Ascending aorta (tissue), 2 donors: ENCODE data around the gene GAD1. TPM values are rescaled to one million over a fixed set of nuclear protein-coding genes. Genes with fewer than 3 reads are reported as not detected.

Experiments
- DNase-seq, 2 donors: peaks; one replicate each; pipeline ENCODE4 v3.0.0-alpha.2; 2019; ENCODE audit warnings: low spot score in 2 of 2
- H3K27ac ChIP-seq, 2 donors: fragments of 200-600 bp; sonication (generic); one replicate each; pipeline ENCODE4 v1.5.1; 2016 to 2017; ENCODE audit warnings: mild to moderate bottlenecking in 1 of 2
- H3K27me3 ChIP-seq: fragments of 200-600 bp; sonication (generic); one replicate; pipeline ENCODE4 v1.5.1; 2017
- H3K36me3 ChIP-seq, 2 donors: fragments of 200-600 bp; sonication (generic); one replicate each; pipeline ENCODE4 v1.5.1; 2016
- H3K4me1 ChIP-seq, 2 donors: fragments of 200-600 bp; sonication (generic); one replicate each; pipeline ENCODE4 v1.5.1; 2016 to 2017; ENCODE audit warnings: mild to moderate bottlenecking in 1 of 2
- H3K4me3 ChIP-seq, 2 donors: fragments of 200-600 bp; sonication (generic); one replicate each; pipeline ENCODE4 v1.5.1; 2016 to 2017; ENCODE audit warnings: mild to moderate bottlenecking in 1 of 2
- H3K9me3 ChIP-seq, 2 donors: fragments of 200-600 bp; sonication (generic); one replicate each; pipeline ENCODE4 v1.5.1; 2016
- CTCF ChIP-seq, 3 experiments: fragments of 200-600 bp in 2 of 3; fragments of 450-650 bp in 1 of 3; sonication (generic) in 2 of 3; IDR thresholded peaks; one replicate each; pipeline ENCODE4 v1.5.1; 2016 to 2019; ENCODE audit warnings: antibody characterized with exemption in 3 of 3, mild to moderate bottlenecking in 1 of 3, moderate library complexity in 1 of 3
- intact Hi-C: fragments of 100-400 bp; cut with DNase I; formaldehyde crosslinking; loops from one replicate; pipeline ENCODE4 v1.15.1; 2023
- total RNA-seq: library from RNA; depleted of rRNA; stranded (reverse); fragments of >200 nt; gene quantifications from one replicate; pipeline ENCODE4 v1.1.0, GENCODE V29; 2016

Gene GAD1
- 0.96 TPM for total RNA-seq

DNA sequence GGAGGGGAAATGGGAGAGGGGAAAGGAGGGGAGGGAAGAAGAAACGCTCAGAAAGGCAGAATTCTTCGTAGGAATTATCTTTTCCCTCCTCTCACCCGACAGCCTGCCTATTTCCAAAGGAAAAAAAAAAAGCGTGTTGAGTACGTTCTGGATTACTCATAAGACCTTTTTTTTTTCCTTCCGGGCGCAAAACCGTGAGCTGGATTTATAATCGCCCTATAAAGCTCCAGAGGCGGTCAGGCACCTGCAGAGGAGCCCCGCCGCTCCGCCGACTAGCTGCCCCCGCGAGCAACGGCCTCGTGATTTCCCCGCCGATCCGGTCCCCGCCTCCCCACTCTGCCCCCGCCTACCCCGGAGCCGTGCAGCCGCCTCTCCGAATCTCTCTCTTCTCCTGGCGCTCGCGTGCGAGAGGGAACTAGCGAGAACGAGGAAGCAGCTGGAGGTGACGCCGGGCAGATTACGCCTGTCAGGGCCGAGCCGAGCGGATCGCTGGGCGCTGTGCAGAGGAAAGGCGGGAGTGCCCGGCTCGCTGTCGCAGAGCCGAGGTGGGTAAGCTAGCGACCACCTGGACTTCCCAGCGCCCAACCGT, at the start of gene GAD1:
Gene GAD1 (plus strand): TSS at position 384 of the 589 bp plus-strand sequence. CDS start 1,705 bp downstream, outside the sequence.
- intact Hi-C loops = loop anchor here (2.0 kb wide), 1 partner anchor 46 kb away; the partner anchor contains the start of gene ERICH2
- peaks cover 5% of the 10 kb centered on the region for H3K27me3 ChIP-seq
- peak within 1 kb of the TSS; percentile 54 to 69 for H3K4me3 ChIP-seq
- no peaks in the 10 kb centered on the region for H3K36me3 ChIP-seq
- peak within 1 kb of the TSS; percentile 58 to 90 for H3K27ac ChIP-seq
- H3K4me1 ChIP-seq = peaks cover 22 to 30% of the 10 kb centered on the region in 2 donors
- DNase-seq = peak in 1 of 2 donors; percentile 83
- no peaks in the 10 kb centered on the region for H3K9me3 ChIP-seq
- no peak for TF ChIP-seq CTCF (IDR thresholded peaks at IDR 0.05)

DNA sequence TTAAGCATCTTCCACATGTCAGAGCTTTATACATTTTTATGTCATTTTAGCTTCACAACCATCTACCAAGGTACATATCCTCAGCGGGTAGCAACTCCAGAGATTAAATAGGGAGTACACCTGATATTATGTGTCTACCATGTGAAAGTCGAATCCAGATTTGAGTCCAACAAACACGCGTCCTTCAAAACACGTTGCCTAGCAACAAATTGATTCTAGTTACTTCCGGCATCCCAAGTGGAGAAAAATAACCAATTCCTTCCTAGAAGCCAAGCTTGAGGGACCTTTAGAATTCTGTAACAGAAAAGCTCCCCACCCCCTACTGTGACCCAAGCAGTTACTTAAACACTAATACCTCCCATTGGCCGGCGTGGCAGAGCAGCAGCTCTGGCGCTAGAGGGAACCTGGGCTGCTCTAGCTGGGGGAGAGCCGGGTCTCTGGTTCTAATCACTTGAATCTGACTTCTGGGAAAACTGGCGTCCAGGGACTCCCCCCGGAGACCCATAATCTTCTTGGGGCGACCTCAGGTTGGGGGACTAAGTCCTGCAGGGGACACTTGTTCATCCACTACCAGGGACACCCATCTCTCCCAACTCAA, 46.6 kb upstream of the GAD1 start, which contains the start of gene ERICH2:
Gene ERICH2 (plus strand): TSS at position 371 of the 598 bp plus-strand sequence. CDS start 304 bp downstream, outside the sequence.
- intact Hi-C loops = loop anchor here (2.0 to 5.0 kb wide), 4 partner anchors 47 to 215 kb away; partner anchors contain the start of genes GAD1, GORASP2 and SP5
- peak in 1 of 2 donors; percentile 76 for DNase-seq
- Histone ChIP-seq H3K9me3 (no peaks in the 10 kb centered on the region), H3K36me3 (no peaks in the 10 kb centered on the region), H3K27me3 (no peaks in the 10 kb centered on the region), H3K4me1 (no peaks in the 10 kb centered on the region), H3K27ac (peak within 1 kb of the TSS; percentile 68 to 80), H3K4me3 (peak within 1 kb of the TSS; percentile 71 to 75)
- TF ChIP-seq CTCF (IDR thresholded peaks at IDR 0.05) = peak in 1 of 3 experiments; percentile 27

DNA sequence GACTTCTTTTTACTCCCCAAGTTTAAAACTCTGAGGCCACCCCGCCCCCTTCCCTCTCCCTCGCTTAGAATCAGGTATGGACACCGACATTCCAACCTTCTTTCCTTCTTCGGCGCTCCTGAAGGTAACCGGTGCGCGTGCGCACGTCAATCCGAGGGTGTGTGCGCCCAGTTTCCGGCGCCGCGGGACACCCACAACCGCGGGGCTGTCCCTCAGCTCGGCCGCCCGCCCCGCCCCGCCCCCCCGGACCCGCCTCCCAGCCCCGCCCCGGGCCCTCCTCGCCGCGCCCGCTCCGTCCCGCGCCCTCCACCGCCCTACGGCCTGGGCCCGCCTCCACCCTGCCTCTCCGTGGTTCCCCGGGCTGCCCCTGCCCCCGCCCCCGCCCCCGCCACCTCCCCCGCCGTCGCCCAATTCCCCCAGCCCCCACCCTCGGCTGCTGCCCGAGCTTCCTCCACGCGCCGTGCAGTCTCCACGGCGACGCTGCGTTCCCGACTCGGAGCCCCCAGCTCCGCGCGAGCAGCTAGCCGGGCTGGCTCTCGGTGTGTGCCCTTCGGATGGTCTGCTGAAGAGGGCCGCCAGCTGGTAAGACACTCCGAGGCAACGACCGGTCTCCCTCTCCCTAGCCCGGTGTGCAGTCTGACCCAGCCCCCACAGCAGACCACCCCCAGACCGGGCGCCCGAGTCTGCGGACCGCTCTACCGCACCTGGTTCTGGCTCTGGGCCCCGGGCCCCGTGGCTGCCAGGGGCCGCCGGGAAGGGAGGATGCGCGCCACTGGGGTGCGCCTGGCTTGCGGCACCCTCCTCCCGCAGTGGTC, 45.9 kb upstream of the GAD1 start:
- no peak for TF ChIP-seq CTCF (IDR thresholded peaks at IDR 0.05)
- Histone ChIP-seq H3K27me3 (no peaks in the 10 kb centered on the region), H3K9me3 (no peaks in the 10 kb centered on the region), H3K27ac (peak overlapping the region; percentile 68 to 80), H3K4me3 (peak overlapping the region; percentile 71 to 75), H3K4me1 (no peaks in the 10 kb centered on the region), H3K36me3 (no peaks in the 10 kb centered on the region)
- intact Hi-C loops = loop anchor here (2.0 to 5.0 kb wide), 4 partner anchors 46 to 216 kb away; partner anchors contain the start of genes GAD1, GORASP2 and SP5
- DNase-seq = peak in 1 of 2 donors; percentile 83

DNA sequence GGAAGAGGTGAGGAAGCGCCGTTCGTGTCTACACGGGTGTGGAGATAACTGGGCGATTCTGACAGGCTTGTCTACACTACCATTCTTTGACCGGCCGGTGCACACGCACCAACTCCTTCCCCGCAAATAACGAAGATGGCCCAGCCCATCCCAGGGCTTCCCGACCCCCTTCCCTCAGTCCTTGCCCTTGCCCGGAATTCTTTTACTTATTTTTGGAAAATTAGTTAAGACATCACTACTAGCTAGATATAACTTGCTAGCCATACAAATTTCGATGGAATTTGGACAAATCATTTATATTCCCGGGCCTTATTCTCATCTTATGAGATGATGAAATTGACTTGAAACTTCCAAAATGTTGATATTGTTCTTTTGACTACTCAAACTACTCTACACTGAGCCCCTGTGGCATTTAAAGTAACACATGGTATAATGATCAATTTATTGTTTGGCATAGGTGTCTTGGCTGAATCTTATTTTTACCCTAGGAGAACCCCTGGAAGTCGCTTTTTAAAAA, 45.2 kb upstream of the GAD1 start:
- intact Hi-C loops = loop anchor here (2.0 to 5.0 kb wide), 4 partner anchors 45 to 217 kb away; partner anchors contain the start of genes GAD1, GORASP2 and SP5

More for the DNA sequence above, 45.2 kb upstream of the GAD1 start:
- Histone ChIP-seq H3K36me3 (no peaks in the 10 kb centered on the region), H3K27ac (peak overlapping the region; percentile 68 to 80), H3K27me3 (no peaks in the 10 kb centered on the region), H3K4me1 (no peaks in the 10 kb centered on the region), H3K9me3 (no peaks in the 10 kb centered on the region), H3K4me3 (peak overlapping the region; percentile 71 to 75)
- DNase-seq = no peak
- no peak for TF ChIP-seq CTCF (IDR thresholded peaks at IDR 0.05)
